ENCODE data around the gene FOS. TPM values are rescaled to one million over a fixed set of nuclear protein-coding genes. Genes with fewer than 3 reads are reported as not detected.

Gene FOS
- 100 to 1,000 TPM in 2 of 4 donors, 10 to 100 TPM in 2; 32.1 to 239 (median 121) TPM for total RNA-seq

GRCh38 chr14:75278422-75279152 lies at the start of gene FOS:
Gene FOS, plus strand, starts transcription at chr14:75278828. Its CDS starts 155 bp downstream, at chr14:75278983.
- peak within 1 kb of the TSS; percentile 94 to 100 (median 100) for H3K27ac ChIP-seq
- no peaks in the 10 kb centered on the region for H3K27me3 ChIP-seq
- 0 to 1% methylated on average over 35 to 44 of the region's 69 CpGs for WGBS, 2 donors
- intact Hi-C loops (cut with DNase I): no loop called here
- H3K9me3 ChIP-seq: no peaks in the 10 kb centered on the region
- peak within 1 kb of the TSS; percentile 63 to 84 (median 81) for H3K4me3 ChIP-seq (replicated peaks in 1 of 3)
- TF ChIP-seq POLR2A (IDR thresholded peaks at IDR 0.05) (peak; percentile 100), CTCF (IDR thresholded peaks at IDR 0.05) (peak in 1 of 6 experiments; percentile 23)
- peaks cover 34 to 55% of the 10 kb centered on the region in 2 donors for H3K4me1 ChIP-seq
- DNase-seq: peak; percentile 92
- peaks cover 11 to 35% of the 10 kb centered on the region in 2 donors for H3K36me3 ChIP-seq

- intact Hi-C loops (cut with DNase I): no loop called here
- Histone ChIP-seq H3K27me3 (no peaks in the 10 kb centered on the region), H3K9me3 (no peaks in the 10 kb centered on the region), H3K4me1 (peaks cover 15 to 18% of the 10 kb centered on the region in 2 donors), H3K27ac (peak overlapping the region; percentile 63 to 77 (median 64)), H3K36me3 (no peaks in the 10 kb centered on the region), H3K4me3 (replicated peaks in 1 of 3) (no peak overlapping the region)
- no peak for TF ChIP-seq POLR2A (IDR thresholded peaks at IDR 0.05)
- no peak for TF ChIP-seq CTCF (IDR thresholded peaks at IDR 0.05)
- no peak for DNase-seq
- 96 to 98% methylated on average over 4 of the region's 4 CpGs for WGBS, 2 donors
Measured at GRCh38 chr14:75229661-75230139, 48.9 kb upstream of the FOS start.

- H3K4me1 ChIP-seq: peaks cover 15 to 18% of the 10 kb centered on the region in 2 donors
- no peaks in the 10 kb centered on the region for H3K36me3 ChIP-seq
- H3K27me3 ChIP-seq: no peaks in the 10 kb centered on the region
- no peak overlapping the region for H3K4me3 ChIP-seq (replicated peaks in 1 of 3)
- DNase-seq: peak; percentile 66 to 85
- H3K9me3 ChIP-seq: no peaks in the 10 kb centered on the region
- WGBS, 2 donors: 26 to 62% methylated on average over 5 to 6 of the region's 6 CpGs
- intact Hi-C loops (cut with DNase I): no loop called here
- peak in 4 of 6 experiments; percentile 47 to 77 (median 57) for TF ChIP-seq CTCF (IDR thresholded peaks at IDR 0.05)
- TF ChIP-seq POLR2A (IDR thresholded peaks at IDR 0.05): no peak
- H3K27ac ChIP-seq: peak overlapping the region; percentile 63 to 77 (median 64)
Measured at GRCh38 chr14:75230140-75230792, 48.4 kb upstream of the FOS start.

- no peak overlapping the region for H3K27ac ChIP-seq
- H3K27me3 ChIP-seq: no peaks in the 10 kb centered on the region
- H3K4me3 ChIP-seq (replicated peaks in 1 of 3): no peak overlapping the region
- H3K9me3 ChIP-seq: no peaks in the 10 kb centered on the region
- peaks cover 15 to 21% of the 10 kb centered on the region in 2 donors for H3K4me1 ChIP-seq
- intact Hi-C loops (cut with DNase I): no loop called here
- 47 to 98% methylated on average over 2 of the region's 2 CpGs for WGBS, 2 donors
- no peak for TF ChIP-seq CTCF (IDR thresholded peaks at IDR 0.05)
- no peak for TF ChIP-seq POLR2A (IDR thresholded peaks at IDR 0.05)
- no peak for DNase-seq
- H3K36me3 ChIP-seq: no peaks in the 10 kb centered on the region
Measured at GRCh38 chr14:75231320-75231719, 47.3 kb upstream of the FOS start.

- H3K4me3 ChIP-seq (replicated peaks in 1 of 3): no peak overlapping the region
- intact Hi-C loops (cut with DNase I): no loop called here
- 97 to 100% methylated on average over 1 of the region's 1 CpG for WGBS, 2 donors
Measured at GRCh38 chr14:75232191-75232590, 46.4 kb upstream of the FOS start.

More at GRCh38 chr14:75232191-75232590, 46.4 kb upstream of the FOS start:
- no peak for DNase-seq
- Histone ChIP-seq H3K36me3 (no peaks in the 10 kb centered on the region), H3K9me3 (no peaks in the 10 kb centered on the region), H3K27me3 (no peaks in the 10 kb centered on the region), H3K4me1 (peaks cover 16 to 30% of the 10 kb centered on the region in 2 donors), H3K27ac (no peak overlapping the region)
- TF ChIP-seq CTCF (IDR thresholded peaks at IDR 0.05): no peak
- TF ChIP-seq POLR2A (IDR thresholded peaks at IDR 0.05): no peak

Data from thyroid gland (tissue), 4 donors.